ENCODE data around the gene DCAF6.
"Not testable (repeated sequence)": the region's sequence is repeated elsewhere in the genome, so short reads cannot be mapped to it uniquely, and the experiment has no call there.

DCAF6 gene

DNA sequence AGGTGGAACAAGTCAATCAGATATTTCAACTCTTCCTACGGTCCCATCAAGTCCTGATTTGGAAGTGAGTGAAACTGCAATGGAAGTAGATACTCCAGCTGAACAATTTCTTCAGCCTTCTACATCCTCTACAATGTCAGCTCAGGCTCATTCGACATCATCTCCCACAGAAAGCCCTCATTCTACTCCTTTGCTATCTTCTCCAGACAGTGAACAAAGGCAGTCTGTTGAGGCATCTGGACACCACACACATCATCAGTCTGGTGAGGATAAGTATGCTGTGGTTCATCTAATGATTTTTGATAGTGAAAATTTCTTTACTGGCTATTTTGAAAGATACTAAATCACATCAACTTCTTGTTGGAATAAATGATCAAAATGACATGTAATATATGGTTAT, 68.0 kb downstream of the DCAF6 start:
- DNase-seq (ENCODE audit: extremely low spot score, insufficient read length, low read depth) (no peak), FAIRE-seq (peak; percentile 24)

DNA sequence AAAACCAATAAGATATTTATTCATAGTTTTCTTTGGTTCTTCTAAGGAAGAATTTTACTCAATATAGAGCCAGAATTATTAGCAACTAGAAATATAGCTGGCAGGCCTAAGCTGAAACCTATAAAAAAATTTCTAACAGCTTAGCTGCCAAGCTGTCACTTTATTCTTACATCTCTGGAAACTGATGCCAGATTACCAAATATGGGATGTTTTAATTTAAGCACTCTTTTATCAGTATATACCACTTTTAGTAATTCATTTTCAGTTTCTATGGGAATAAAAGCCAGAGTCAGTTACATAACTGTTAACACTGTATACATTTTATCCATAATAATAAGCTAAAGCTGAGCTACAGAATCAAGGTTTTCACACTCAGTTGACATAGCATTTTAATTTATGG, 69.0 kb downstream of the DCAF6 start:
- FAIRE-seq (no peak), DNase-seq (ENCODE audit: extremely low spot score, insufficient read length, low read depth) (no peak)

DNA sequence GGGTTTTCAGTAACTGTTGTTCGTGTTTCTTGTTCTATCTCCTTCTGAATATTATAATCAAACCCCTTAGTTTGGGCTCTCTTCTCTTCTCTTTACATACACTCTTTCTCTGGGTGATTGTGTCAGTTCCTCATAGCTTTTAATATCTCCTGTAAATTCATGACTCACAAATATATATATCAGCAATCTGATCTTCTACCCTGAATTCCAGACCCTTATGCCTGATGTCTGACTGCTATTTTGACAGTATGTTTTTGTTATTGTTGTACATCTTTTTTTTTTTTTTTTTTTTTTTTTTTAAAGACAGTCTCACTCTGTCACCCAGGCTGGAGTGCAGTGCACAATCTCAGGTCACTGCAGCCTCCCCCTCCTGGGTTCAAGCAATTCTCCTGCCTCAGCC, 71.2 kb downstream of the DCAF6 start:
- no peak for FAIRE-seq
- DNase-seq (ENCODE audit: extremely low spot score, insufficient read length, low read depth), result no peak

DNA sequence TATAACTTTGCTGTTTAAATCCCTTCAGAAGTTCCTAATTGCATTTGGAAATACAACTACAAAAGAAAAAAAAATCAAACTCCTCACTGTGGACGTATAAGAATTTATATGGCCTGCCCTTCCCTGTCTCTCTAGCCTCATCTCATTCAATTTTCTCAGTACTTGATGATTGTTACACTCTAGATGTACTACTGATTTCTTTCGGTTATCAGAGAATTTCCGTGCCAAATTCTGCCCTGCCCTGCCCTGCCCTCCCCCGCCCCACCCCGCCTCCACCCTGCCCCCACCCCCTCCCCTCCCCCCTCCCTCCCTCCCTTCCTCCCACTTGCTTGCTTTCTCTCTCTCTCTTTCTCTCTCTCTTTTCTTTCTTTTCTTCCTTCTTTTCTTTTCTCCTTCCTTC, 72.1 kb downstream of the DCAF6 start:
- no peak for DNase-seq (ENCODE audit: extremely low spot score, insufficient read length, low read depth)
- no peak for FAIRE-seq

DNA sequence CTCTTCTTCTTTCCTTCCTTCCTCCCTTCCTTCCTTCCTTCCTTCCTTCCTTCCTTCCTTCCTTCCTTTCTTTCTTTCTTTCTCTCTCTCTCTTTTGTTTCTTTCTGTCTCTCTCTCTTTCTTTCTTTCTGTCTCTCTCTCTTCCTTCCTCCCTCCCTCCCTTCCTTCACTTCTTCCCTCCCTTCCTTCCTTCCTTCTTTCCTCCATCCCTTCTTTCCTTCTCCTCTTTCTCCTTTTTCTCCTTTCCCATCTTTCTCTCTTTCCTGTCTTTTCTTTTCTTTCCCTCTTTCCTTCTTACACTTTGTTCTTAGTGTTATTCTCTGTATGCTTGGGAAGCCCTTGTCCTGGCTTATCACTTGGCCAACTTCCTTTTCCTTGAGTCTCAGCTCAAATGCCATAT, 72.8 kb downstream of the DCAF6 start:
- FAIRE-seq, result no peak

DNA sequence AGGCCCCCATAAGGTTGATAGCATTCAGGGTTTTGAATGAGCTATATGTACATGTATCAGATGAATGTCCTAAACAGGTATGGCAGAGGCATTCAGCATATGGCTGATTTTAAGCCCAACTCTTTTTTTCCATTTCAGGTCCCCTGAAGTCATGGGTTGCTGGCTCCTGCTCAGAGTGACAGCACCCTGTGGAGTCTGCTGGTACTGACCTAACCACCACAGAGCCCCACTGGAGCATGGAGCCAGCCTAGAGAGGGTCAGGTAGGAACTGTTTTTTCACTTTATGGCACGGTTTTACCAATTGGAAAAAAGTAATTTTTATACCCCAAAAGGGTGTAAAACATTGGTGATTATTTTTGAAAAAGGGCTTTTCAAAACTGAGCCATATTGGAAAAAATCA, 82.9 kb downstream of the DCAF6 start:
- FAIRE-seq (no peak), DNase-seq (ENCODE audit: extremely low spot score, insufficient read length, low read depth) (no peak)

More for the DNA sequence above, 72.8 kb downstream of the DCAF6 start:
- DNase-seq (ENCODE audit: extremely low spot score, insufficient read length, low read depth), result no peak

DNA sequence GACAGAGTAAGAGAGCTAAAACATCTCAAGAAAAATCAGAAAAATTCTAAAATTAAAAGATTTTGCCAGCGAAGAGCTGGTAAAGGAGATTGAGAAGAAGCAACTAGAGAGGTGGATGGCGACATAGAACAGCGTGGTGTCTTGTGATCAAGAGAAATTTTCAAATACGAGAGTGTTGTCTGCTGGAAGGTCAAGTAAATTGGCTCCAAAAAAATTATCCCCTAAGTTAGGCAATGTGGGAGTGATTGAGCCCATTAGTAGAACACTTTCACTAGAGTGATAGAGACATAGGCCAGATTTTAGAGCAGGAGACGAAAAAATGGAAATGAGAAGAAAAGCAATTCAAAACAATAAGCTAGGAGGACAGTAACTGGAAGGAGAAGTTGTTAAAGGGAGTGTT, 94.7 kb downstream of the DCAF6 start:
- no peak for FAIRE-seq
- no peak for DNase-seq (ENCODE audit: extremely low spot score, insufficient read length, low read depth)

DNA sequence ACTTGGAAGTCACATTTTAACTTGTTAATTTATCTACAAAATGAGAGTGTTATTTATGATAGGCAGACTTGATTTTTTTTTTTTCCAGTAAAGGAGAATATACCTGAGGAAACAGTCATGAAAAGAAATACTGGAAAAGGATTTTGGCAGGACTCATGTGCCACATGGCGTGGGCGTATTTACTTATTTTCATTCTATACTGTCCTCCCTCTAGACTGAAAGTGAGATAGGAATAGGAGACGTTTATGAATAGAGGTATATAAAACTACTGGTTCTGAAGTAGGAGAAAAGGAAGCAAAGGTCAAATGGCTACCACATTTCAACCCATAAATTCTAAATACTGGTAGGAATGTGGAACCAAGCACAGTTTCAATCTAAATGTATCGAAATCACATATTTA, 95.1 kb downstream of the DCAF6 start:
- DNase-seq (ENCODE audit: extremely low spot score, insufficient read length, low read depth), result no peak
- no peak for FAIRE-seq

DNA sequence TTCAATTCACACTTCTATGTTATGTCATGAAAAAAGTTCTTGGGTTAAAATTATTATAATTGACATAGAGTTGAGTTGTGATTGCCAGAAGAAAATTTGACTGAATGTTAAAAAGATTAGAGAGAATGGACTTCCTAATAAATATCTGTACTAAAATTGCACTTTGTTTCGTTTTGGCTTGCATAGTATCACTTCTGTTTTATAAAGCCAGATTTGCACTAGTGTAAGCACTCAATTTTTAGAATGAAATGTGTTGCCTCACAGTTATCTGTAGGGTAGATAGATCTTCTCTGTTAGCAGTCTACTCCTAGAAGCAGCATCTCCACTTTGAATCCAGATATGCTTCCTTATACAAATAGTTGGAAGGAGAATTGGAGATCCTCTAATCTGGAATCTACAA, 95.5 kb downstream of the DCAF6 start:
- FAIRE-seq (no peak), DNase-seq (ENCODE audit: extremely low spot score, insufficient read length, low read depth) (no peak)

DNA sequence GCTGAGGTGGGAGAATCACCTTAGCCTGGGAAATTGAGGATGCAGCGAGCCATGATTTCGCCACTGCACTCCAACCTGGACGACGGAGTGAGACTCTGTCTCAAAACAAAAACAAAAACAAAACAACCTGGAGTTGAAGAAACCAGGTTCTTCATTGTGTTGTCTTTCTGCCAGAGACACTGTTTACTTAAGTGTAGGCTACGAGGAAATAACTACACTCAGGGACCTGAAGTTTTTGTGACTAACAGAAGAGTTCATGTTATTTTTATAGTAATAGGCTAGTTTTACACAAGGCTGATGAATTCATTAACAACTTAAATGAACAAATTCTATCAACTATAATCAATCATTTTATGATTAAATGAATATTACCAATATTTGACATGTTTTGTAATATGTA, 98.9 kb downstream of the DCAF6 start:
- no peak for DNase-seq (ENCODE audit: extremely low spot score, insufficient read length, low read depth)
- peak; percentile 48 for FAIRE-seq

DNA sequence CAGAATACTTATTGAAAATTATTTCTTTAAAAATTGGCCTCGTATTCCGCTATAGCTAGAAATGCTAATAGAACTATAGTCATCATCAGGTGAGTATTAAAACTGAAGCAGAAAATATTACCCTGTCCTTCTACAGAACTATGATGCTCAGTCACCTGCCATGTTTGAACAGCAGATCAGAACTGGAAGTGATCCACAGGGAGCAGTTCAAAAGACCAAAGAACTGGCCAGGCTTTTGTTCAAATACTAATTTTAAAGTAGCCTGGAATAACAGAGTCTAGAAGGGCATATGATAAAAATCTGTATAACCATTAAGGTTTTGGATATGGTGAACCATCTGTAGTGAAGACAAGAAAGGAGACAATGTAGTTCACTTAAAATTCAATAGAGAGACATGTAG, 105.9 kb downstream of the DCAF6 start:
- DNase-seq (ENCODE audit: extremely low spot score, insufficient read length, low read depth), result no peak
- no peak for FAIRE-seq

DNA sequence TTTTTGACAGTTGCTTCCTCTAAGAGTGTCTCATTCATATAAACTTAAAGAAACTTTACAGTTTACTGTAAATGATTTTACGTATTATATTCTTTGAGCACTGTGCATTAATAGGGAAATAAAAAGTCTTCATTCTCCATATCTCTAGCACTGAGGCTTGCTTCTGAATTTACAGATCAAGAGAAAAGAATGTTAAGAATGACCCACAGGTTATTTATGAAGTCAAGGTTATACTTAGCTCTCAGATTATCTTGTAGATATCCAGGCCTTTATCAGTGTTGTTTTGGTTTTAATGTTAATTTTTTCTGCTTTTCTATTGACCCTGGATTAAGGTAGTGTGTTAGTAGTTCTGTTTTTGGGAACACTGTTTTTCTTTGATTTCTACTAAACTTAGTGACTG, 108.8 kb downstream of the DCAF6 start:
- FAIRE-seq, result no peak
- no peak for DNase-seq (ENCODE audit: extremely low spot score, insufficient read length, low read depth)

DNA sequence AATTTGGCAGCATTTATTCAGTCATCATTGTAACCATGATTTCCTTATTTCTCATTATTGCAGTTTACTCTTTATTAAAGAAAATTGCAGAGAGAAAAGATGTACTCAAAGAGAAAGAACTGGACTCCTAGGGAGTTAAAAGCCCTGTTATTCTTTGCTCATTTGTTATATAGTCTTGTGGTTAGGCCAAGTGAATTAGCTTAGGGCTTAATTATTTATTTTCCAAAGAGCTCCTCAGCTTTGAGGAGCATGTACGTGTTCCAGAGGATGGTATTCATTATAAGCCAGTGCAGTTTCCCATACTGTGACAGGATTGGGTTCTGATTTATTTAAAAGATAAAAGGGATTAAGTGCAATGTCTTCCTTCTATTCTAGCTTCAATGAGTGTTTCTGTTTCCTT, 113.8 kb downstream of the DCAF6 start:
- DNase-seq (ENCODE audit: extremely low spot score, insufficient read length, low read depth), result no peak
- no peak for FAIRE-seq

DNA sequence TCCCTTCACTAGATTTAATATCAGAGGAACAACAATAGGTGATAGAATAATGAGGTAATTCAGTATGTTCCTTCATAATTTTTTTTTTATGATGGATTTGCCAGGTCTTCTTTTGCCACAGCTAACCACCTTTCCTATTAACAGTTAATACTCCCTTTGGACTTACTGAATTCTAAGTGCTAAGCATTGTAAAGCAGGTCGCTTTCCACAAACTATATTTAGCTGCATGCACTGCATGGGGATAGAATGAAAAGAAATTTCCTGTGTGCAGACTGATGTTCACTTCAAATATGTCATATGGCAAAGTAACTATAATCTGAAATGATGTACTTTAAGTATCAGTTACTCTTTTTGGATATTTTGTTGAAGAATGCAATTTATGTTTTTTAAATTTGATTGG, 114.4 kb downstream of the DCAF6 start:
- DNase-seq (ENCODE audit: extremely low spot score, insufficient read length, low read depth) (no peak), FAIRE-seq (no peak)

DNA sequence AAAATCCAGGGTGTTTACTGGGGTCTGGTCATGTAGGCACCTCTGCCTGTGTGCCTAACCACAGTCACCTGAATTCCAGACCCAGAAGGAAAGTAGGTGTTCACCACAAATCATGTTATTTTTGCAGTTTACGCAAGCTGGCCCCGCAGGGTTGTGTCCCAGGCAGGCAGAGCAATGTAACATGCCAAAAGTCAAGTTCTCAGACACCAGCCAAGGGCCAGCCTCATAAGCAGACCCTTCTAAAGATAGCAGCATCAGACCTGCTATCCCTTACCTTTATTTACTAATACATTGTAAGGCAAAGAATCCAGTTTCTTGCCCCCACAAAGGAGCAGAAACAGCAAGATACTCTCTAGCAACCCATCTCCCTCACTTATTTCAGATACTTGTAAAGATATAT, 117.2 kb downstream of the DCAF6 start:
- FAIRE-seq (no peak), DNase-seq (ENCODE audit: extremely low spot score, insufficient read length, low read depth) (no peak)

DNA sequence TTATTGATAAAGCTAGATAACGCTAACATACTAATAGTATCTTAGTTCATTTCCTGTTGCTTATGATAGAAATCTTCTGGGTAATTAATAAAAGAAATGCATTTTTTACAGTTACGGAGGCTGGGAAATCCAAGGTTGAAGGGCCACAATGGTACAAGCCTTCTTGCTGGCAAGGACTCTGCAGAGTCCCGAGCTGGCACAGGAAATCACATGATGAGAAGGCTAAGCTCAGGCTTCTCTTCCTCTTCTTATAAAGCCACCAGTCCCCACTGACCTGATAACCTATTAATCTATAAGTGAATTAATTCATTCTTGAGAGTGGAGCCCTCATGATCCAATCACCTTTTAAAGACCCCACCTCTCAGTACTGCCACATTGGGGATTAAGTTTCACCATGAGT, 117.6 kb downstream of the DCAF6 start:
- FAIRE-seq, result no peak
- DNase-seq (ENCODE audit: extremely low spot score, insufficient read length, low read depth), result no peak

DNA sequence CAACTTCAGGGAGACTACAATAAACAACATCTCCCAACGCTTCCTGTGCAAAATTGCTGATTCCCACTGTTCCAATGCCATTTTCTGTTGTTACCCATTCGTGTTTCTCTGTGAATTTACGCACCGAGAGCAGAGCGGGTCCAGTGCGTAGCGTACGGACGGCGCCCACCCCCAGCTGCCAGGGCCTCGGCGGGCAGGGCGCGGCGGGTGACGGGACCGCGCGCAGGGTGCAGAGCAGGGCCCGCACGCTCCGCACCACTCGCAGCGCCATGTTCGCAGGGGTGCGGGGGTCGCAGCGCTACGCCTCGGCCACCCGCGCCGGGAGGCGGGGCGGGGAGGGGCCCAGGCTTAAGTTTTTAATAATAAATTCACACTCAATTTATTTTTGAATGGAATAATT, 119.7 kb downstream of the DCAF6 start:
- not testable (repeated sequence) for FAIRE-seq

DNA sequence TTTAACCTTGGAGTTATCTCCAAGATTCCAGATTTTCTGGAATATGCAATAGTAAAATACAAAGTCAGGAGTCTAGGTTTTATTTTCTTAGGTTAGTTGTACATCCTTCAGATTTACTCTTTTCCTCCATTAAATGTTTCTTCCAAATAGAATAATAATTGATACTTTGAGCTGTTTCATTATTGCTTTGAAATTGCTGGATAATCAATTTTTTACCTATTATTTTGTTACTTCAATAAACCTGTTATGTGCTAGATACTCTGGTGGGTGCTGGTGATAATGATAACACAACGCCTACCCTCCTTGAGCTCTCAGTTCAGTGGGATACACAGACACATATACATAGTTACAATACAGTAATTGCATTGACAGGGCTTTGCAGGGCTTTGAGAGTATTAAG, 120.9 kb downstream of the DCAF6 start:
- no peak for FAIRE-seq
- no peak for DNase-seq (ENCODE audit: extremely low spot score, insufficient read length, low read depth)

More for the DNA sequence above, 119.7 kb downstream of the DCAF6 start:
- DNase-seq (ENCODE audit: extremely low spot score, insufficient read length, low read depth), result not testable (repeated sequence)

DNA sequence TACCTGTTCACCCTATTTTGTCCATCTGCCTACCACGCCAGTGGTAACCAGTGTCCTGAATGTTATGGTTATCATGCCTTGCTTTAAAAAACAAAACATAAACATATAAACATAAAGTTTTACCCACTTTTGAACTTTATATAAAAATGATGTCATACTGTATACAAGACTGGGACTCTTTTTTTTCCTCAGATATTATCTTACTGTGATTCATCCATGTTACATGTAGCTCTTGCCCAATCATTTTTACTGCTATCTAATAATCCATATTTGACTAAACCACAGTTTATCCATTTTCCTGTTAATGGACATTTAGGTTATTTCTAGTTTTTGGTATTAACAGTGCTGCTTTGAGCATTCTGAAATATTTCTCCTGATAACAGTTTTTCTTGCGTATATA, 121.4 kb downstream of the DCAF6 start:
- FAIRE-seq (no peak), DNase-seq (ENCODE audit: extremely low spot score, insufficient read length, low read depth) (no peak)

DNA sequence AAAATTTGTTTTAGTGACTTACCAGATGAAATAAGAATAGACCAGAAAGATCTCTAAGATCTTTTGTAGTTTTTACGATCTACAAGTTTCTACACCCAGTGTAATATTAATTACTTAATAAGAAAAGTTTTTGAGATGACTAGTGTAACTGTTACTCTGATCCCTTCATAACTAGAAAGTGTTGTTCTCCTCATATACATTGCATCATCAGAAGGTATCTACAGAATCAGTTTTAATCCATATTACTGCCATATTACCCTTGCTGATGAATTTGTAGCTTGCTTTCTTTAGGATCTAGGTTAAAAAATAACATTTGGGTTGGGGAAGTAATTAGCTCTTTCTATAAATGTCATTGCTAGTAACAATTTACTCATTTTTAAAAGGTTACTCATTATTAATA, 127.7 kb downstream of the DCAF6 start:
- FAIRE-seq (no peak), DNase-seq (ENCODE audit: extremely low spot score, insufficient read length, low read depth) (no peak)

DNA sequence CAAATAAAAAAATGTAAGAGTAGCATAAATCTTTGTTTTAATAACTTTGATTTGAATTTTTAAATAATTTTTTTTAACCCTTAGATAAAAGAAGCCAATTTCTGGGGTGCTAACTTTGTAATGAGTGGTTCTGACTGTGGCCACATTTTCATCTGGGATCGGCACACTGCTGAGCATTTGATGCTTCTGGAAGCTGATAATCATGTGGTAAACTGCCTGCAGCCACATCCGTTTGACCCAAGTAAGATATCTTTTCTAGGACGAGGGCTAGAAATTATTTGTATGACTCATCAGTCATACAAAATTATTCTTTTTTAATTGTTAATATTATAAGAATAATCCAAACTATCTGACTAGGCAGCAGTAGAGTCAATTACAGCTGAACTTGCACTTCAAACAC, 129.0 kb downstream of the DCAF6 start:
- no peak for FAIRE-seq
- no peak for DNase-seq (ENCODE audit: extremely low spot score, insufficient read length, low read depth)

DNA sequence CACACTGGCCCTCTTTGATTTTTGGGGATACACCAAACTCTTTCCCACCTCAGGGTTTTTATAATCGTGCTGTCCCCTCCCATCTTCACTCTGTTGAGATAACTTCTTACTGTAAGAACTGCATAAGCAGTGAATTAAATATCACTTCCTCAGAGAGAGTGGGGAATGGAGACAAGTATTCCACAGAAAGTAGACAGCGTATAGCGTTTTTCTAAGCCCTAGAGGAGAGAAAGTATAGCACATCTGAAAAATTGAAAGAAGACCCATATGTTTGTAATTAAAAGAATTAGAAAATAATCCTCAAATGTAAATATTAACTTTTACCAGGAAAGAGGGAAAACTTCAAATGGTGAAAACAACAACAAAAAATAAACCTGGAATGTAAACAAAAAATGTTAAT, 132.9 kb downstream of the DCAF6 start:
- FAIRE-seq, result no peak
- DNase-seq (ENCODE audit: extremely low spot score, insufficient read length, low read depth), result no peak

DNA sequence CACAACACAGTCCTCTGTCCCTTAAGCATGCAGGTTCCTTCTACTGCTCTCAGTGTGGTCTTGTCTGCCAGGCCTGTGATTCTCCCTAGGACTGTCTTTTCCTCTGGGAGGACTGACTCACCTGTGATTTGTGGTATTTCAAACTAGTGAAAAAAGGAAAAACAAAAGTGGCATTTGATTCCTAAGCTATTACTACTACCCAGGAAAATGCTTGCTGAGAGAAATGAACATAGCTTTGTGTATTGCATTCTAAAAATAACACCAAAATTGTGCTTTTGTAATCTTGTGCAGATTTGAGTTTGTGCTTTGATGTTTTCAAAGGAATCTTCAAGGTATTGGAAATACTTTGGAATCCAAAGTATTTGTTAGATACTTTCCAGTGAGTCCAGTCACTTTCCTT, 143.3 kb downstream of the DCAF6 start:
- FAIRE-seq (no peak), DNase-seq (ENCODE audit: extremely low spot score, insufficient read length, low read depth) (no peak)

All from GM18507 (cell line).